HG03097 (cell line): ENCODE measurements around the gene FSHB.
"Not testable (repeated sequence)": the region's sequence is repeated elsewhere in the genome, so short reads cannot be mapped to it uniquely, and the experiment has no call there.

Experiments used
- ATAC-seq: cut with Tn5 transposase; IDR thresholded peaks from one replicate; pipeline ENCODE4 v1.9.1; 2021; ENCODE audit not compliant: unreplicated experiment, low FRiP score

Gene FSHB

GRCh38 chr11:30230714-30231113 lies at the start of gene FSHB:
Gene FSHB, plus strand, starts transcription at chr11:30231014. Its CDS starts 889 bp downstream, at chr11:30231903.
- ATAC-seq = no peak

GRCh38 chr11:30186748-30187147 lies 44.1 kb upstream of the FSHB start:
- ATAC-seq = no peak

- ATAC-seq = no peak
Measured at GRCh38 chr11:30192620-30193019, 38.2 kb upstream of the FSHB start.

GRCh38 chr11:30196400-30197206 lies 34.2 kb upstream of the FSHB start:
- ATAC-seq = peak; percentile 95

- ATAC-seq = no peak
Measured at GRCh38 chr11:30197869-30198268, 32.9 kb upstream of the FSHB start.

GRCh38 chr11:30202989-30203388 lies 27.8 kb upstream of the FSHB start:
- ATAC-seq = not testable (repeated sequence)

GRCh38 chr11:30203850-30204249 lies 27.0 kb upstream of the FSHB start:
- no peak for ATAC-seq

- peak; percentile 90 for ATAC-seq
Measured at GRCh38 chr11:30206249-30206996, 24.4 kb upstream of the FSHB start.

GRCh38 chr11:30210357-30210756 lies 20.5 kb upstream of the FSHB start:
- no peak for ATAC-seq

- ATAC-seq = no peak
Measured at GRCh38 chr11:30216534-30216933, 14.3 kb upstream of the FSHB start.

GRCh38 chr11:30218278-30218677 lies 12.5 kb upstream of the FSHB start:
- no peak for ATAC-seq

GRCh38 chr11:30225642-30226041 lies 5.2 kb upstream of the FSHB start:
- no peak for ATAC-seq

- ATAC-seq = no peak
Measured at GRCh38 chr11:30228323-30228884, 2.4 kb upstream of the FSHB start.

- ATAC-seq = no peak
Measured at GRCh38 chr11:30239025-30239424, 8.2 kb downstream of the FSHB start.

GRCh38 chr11:30244265-30244664 lies 13.5 kb downstream of the FSHB start:
- ATAC-seq = no peak

GRCh38 chr11:30245621-30246020 lies 14.8 kb downstream of the FSHB start:
- no peak for ATAC-seq

GRCh38 chr11:30254307-30255298 lies 23.8 kb downstream of the FSHB start:
- ATAC-seq = no peak

GRCh38 chr11:30255637-30256036 lies 24.8 kb downstream of the FSHB start:
- no peak for ATAC-seq

GRCh38 chr11:30257058-30257457 lies 26.2 kb downstream of the FSHB start:
- ATAC-seq = no peak

- no peak for ATAC-seq
Measured at GRCh38 chr11:30258679-30259078, 27.9 kb downstream of the FSHB start.
